ENCODE data around the gene XRCC5.
A peak's percentile ranks its signal among the peaks of the same experiment; 100 is the strongest.

- TF ChIP-seq POLR2AphosphoS5 (IDR thresholded peaks at IDR 0.05; ENCODE audit: low read depth, low read length) (peak; percentile 94), EGR1 (IDR thresholded peaks at IDR 0.05; ENCODE audit: low read depth) (no peak), POLR2A (IDR thresholded peaks at IDR 0.05; ENCODE audit: borderline replicate concordance, extremely low read depth, insufficient read depth, insufficient read length) (peak; percentile 85), SIN3A (IDR thresholded peaks at IDR 0.05; ENCODE audit: low read depth) (peak; percentile 83), CTCF (IDR thresholded peaks at IDR 0.05 in 2 of 3, conservative IDR thresholded peaks at IDR 0.05 in 1 of 3; ENCODE audit: borderline replicate concordance in 1 of 3, insufficient read depth in 1 of 3, low read depth in 2 of 3, low read length in 2 of 3) (no peak), RAD21 (IDR thresholded peaks at IDR 0.05; ENCODE audit: low read depth) (no peak), YY1 (IDR thresholded peaks at IDR 0.05; ENCODE audit: extremely low read depth, insufficient replicate concordance, low read depth, low read length) (peak; percentile 73), MAX (IDR thresholded peaks at IDR 0.05) (peak; percentile 91)
Measured at GRCh38 chr2:216108967-216109921, at the start of gene XRCC5.

Measured in HCT116 (cell line).